Ishikawa (cell line): ENCODE results near the gene TM4SF1.

Experiments
- CEBPB ChIP-seq: IDR thresholded peaks from 2 replicates; pipeline ENCODE4 v1.6.1; 2012
- CREB1 ChIP-seq: IDR thresholded peaks from 2 replicates; pipeline ENCODE4 v1.6.1; 2012; ENCODE audit warnings: low read depth
- EGR1 ChIP-seq: IDR thresholded peaks from 2 replicates; pipeline ENCODE4 v1.6.1; 2012
- EP300 ChIP-seq: IDR thresholded peaks from 2 replicates; pipeline ENCODE4 v1.6.1; 2012; ENCODE audit warnings: borderline replicate concordance
- NFIC ChIP-seq: IDR thresholded peaks from 2 replicates; pipeline ENCODE4 v1.6.1; 2012
- RAD21 ChIP-seq: IDR thresholded peaks from 2 replicates; pipeline ENCODE4 v1.6.1; 2012; ENCODE audit warnings: low read depth
- TAF1 ChIP-seq: IDR thresholded peaks from 2 replicates; pipeline ENCODE4 v1.6.1; 2012; ENCODE audit warnings: low read depth, mild to moderate bottlenecking
- TCF12 ChIP-seq: IDR thresholded peaks from 2 replicates; pipeline ENCODE4 v1.6.1; 2012; ENCODE audit warnings: low read depth
- TEAD4 ChIP-seq: IDR thresholded peaks from 2 replicates; pipeline ENCODE4 v1.6.1; 2012
- YY1 ChIP-seq: IDR thresholded peaks from 2 replicates; pipeline ENCODE4 v1.6.1; 2012; ENCODE audit warnings: low read depth
- ZBTB7A ChIP-seq: IDR thresholded peaks from 2 replicates; pipeline ENCODE4 v1.6.1; 2012; ENCODE audit warnings: low read depth
- TF ChIP-seq, protein P1 (sequence below): IDR thresholded peaks from 2 replicates; pipeline ENCODE4 v1.6.1; 2012
- TF ChIP-seq, protein P2 (sequence below): IDR thresholded peaks from 2 replicates; pipeline ENCODE4 v1.6.1; 2012
- TF ChIP-seq, protein P3 (sequence below): IDR thresholded peaks from 2 replicates; pipeline ENCODE4 v1.6.1; 2012; ENCODE audit warnings: low read depth, mild to moderate bottlenecking

Gene TM4SF1

DNA sequence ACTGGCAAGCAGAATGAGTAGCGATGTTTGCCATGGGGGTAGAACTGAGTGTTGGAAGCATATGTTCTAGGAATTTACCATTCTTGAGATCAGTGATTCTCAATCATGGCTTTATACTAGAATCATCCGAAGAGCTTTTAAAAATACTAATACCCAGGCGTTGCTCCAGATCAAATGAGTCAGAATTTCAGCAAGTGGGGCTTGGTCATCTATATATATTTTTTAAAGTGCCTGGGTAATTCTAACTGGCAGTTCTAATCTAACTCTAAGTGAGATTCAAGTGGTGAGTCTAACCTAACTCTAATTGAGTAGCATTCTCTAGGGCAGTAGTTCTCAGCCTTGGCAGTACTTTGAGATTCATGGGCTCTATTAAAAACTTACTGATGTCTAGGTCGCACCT is 20.8 kb downstream of the TM4SF1 start:
- TF ChIP-seq EP300 = no peak

DNA sequence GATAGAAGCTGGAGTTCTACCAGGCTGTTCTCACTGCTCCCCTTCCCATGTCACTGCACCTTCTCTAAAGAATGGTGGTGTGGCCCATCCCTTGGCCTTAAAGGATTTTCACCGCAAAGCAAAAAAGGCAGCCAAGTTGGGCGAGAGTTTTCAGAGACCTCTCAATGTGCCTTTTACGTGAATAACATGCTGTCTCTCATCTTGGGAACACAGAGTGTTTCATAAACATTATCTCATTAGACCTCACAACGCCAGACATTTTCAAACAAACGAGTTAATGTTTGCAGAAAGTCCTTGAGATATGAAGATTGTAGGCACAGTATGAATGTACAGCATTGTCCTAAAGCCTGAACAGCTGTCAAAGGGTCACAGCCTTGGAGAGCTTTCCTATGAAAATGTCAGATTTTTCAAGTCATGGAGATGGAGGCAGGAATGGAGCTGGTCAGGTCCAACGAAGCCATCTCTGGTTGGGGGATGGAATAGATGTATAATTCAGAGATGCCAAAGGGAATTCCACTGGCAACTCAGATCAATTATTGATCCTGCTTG is 21.3 kb downstream of the TM4SF1 start:
- no peak for TF ChIP-seq TAF1
- TF ChIP-seq, protein P1, sequence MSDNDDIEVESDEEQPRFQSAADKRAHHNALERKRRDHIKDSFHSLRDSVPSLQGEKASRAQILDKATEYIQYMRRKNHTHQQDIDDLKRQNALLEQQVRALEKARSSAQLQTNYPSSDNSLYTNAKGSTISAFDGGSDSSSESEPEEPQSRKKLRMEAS = no peak
- no peak for TF ChIP-seq YY1
- TF ChIP-seq CREB1 = no peak
- TF ChIP-seq, protein P2, sequence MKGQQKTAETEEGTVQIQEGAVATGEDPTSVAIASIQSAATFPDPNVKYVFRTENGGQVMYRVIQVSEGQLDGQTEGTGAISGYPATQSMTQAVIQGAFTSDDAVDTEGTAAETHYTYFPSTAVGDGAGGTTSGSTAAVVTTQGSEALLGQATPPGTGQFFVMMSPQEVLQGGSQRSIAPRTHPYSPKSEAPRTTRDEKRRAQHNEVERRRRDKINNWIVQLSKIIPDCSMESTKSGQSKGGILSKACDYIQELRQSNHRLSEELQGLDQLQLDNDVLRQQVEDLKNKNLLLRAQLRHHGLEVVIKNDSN = no peak
- TF ChIP-seq NFIC = no peak
- TF ChIP-seq RAD21 = no peak
- no peak for TF ChIP-seq EP300
- TF ChIP-seq, protein P3, sequence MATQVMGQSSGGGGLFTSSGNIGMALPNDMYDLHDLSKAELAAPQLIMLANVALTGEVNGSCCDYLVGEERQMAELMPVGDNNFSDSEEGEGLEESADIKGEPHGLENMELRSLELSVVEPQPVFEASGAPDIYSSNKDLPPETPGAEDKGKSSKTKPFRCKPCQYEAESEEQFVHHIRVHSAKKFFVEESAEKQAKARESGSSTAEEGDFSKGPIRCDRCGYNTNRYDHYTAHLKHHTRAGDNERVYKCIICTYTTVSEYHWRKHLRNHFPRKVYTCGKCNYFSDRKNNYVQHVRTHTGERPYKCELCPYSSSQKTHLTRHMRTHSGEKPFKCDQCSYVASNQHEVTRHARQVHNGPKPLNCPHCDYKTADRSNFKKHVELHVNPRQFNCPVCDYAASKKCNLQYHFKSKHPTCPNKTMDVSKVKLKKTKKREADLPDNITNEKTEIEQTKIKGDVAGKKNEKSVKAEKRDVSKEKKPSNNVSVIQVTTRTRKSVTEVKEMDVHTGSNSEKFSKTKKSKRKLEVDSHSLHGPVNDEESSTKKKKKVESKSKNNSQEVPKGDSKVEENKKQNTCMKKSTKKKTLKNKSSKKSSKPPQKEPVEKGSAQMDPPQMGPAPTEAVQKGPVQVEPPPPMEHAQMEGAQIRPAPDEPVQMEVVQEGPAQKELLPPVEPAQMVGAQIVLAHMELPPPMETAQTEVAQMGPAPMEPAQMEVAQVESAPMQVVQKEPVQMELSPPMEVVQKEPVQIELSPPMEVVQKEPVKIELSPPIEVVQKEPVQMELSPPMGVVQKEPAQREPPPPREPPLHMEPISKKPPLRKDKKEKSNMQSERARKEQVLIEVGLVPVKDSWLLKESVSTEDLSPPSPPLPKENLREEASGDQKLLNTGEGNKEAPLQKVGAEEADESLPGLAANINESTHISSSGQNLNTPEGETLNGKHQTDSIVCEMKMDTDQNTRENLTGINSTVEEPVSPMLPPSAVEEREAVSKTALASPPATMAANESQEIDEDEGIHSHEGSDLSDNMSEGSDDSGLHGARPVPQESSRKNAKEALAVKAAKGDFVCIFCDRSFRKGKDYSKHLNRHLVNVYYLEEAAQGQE = no peak
- no peak for TF ChIP-seq TEAD4
- no peak for TF ChIP-seq ZBTB7A
- TF ChIP-seq EGR1 = no peak

DNA sequence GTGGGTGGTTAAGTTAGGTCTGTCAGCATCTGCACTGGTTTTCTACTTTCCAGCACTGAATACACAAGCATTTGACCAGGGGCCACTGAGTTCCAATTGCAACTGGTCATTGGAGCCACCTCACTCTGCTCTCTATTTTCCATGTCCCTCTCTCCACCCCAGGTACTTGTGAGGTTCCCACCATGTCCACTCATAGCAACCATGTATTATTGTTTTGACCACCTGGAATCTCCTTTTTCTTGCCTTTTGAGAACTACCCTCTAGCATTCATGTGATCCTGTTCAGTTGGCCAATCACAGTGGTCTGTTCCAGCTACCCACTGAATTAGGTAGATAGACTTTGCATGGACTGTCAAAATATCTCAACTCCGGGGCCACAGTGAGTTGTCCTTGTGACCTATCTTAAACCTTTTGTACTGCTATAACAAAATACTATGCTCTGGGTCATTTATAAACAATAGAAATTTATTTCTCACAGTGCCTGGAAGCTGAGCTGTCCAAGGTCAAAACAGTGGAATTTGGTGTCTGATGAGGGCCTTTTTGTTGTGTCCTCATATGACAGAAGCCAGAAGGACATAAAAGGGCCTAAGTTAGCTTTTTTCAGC is 23.8 kb downstream of the TM4SF1 start:
- TF ChIP-seq TEAD4 (no peak), NFIC (no peak), CEBPB (no peak)
- TF ChIP-seq, protein P1 = no peak
- TF ChIP-seq, protein P3 = peak; percentile 46; the same call in 1 of the 2 replicates

DNA sequence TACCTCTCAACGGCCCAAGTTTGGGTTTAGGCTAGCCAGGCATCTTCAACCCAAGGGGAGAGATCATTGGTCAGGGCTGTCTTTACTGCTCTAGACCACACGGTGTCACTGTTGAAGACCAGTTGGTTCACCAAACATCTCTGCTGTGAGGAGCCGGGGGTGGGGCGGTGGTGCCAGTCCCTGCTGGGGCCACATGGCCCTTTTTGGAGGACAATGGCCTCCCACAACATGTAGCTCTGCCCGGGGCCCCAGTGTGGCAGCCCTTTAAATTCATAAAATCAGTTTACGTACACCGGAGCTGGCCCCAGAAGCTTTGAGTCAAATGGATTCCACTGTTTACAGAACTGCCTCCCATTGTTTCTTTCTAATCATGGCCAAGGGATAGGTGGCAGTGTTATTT is 24.9 kb downstream of the TM4SF1 start:
- TF ChIP-seq, protein P2 = 0 out of 2 replicates have a peak, but pooled peaks have one; percentile 20
- TF ChIP-seq CREB1 (no peak), RAD21 (peak; percentile 85)
- TF ChIP-seq, protein P1 = peak; percentile 53; the same call in 1 of the 2 replicates

DNA sequence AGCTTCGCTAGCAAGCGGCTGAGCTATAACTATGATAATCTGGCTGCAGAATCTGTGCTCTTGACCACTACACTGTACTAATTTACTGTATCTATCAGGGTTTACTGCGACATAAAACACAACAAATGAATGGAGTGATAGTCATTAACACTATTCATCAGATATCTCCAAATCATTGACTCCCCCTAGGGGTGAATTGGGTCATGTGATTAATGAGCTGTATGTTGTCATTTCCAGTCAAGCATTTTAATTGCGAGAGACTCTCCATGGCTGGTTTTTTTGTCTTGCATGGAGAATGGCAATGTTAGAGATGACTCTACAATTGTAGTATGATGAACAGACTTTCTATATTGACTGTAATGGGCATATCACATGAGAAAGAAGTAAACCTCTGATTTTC is 33.5 kb downstream of the TM4SF1 start:
- TF ChIP-seq TCF12 (no peak), YY1 (no peak), EP300 (no peak), TEAD4 (no peak), NFIC (no peak)
- TF ChIP-seq, protein P2 = no peak
- TF ChIP-seq, protein P3 = no peak
